Caco-2 (cell line): Measurements from ENCODE around the gene DMBX1. TPM values are rescaled to one million over a fixed set of nuclear protein-coding genes. Genes with fewer than 3 reads are reported as not detected.

Experiments
- BruUV-seq: library from RNA; stranded (reverse); fragments of 400-500 nt; replicated peaks from 2 replicates; lab custom pipeline; 2021; lab: Mats Ljungman, UMichigan
- CTCF ChIA-PET: fragments of 300-600 bp; sonication (Branson Sonifier 250); formaldehyde crosslinking; loops from one replicate; lab custom pipeline; 2022; ENCODE audit warnings: antibody characterized with exemption; lab: Charles Lee
- POLR2A ChIA-PET: fragments of 300-600 bp; sonication (Branson Sonifier 250); formaldehyde crosslinking; loops from one replicate; lab custom pipeline; 2022; ENCODE audit warnings: antibody characterized with exemption; lab: Charles Lee
- DNase-seq, 2 experiments: peaks; one replicate each; pipeline versions ENCODE4 v3.0.0 to v3.0.0-alpha.2; 2020 to 2022
- H3K27me3 ChIP-seq: replicated peaks from 2 replicates; pipeline ENCODE4 v1.6.0; 2011; ENCODE audit warnings: low read length; ENCODE audit not compliant: control insufficient read depth, insufficient read depth
- H3K36me3 ChIP-seq: 2 replicates; pipeline ENCODE4 v1.5.1; 2011; ENCODE audit warnings: low read length; ENCODE audit not compliant: control insufficient read depth, insufficient read depth
- H3K4me1 ChIP-seq: fragments of 250-450 bp; sonication (Bioruptor Pico); 2 replicates; pipeline ENCODE4 v1.5.1; 2020; ENCODE audit warnings: mild to moderate bottlenecking
- H3K4me3 ChIP-seq: 2 replicates; pipeline ENCODE4 v1.5.1; 2011; ENCODE audit warnings: low read depth, mild to moderate bottlenecking, control low read depth, low read length
- H3K9me3 ChIP-seq: fragments of 250-450 bp; sonication (Bioruptor Pico); 2 replicates; pipeline ENCODE4 v1.5.1; 2020; ENCODE audit warnings: mild to moderate bottlenecking, moderate library complexity
- H3K27ac Mint-ChIP-seq: one replicate; pipeline ENCODE4 v1.8.0; 2022; ENCODE audit warnings: mixed read lengths; ENCODE audit not compliant: unreplicated experiment
- H3K27me3 Mint-ChIP-seq: one replicate; pipeline ENCODE4 v1.8.0; 2022; ENCODE audit warnings: mixed read lengths; ENCODE audit not compliant: insufficient read depth, unreplicated experiment
- H3K36me3 Mint-ChIP-seq: one replicate; pipeline ENCODE4 v1.8.0; 2022; ENCODE audit warnings: mild to moderate bottlenecking, mixed read lengths; ENCODE audit not compliant: insufficient read depth, unreplicated experiment
- H3K4me1 Mint-ChIP-seq: one replicate; pipeline ENCODE4 v1.8.0; 2022; ENCODE audit warnings: low read depth, mixed read lengths; ENCODE audit not compliant: unreplicated experiment
- H3K4me3 Mint-ChIP-seq: one replicate; pipeline ENCODE4 v1.8.0; 2022; ENCODE audit warnings: mild to moderate bottlenecking, moderate library complexity, mixed read lengths; ENCODE audit not compliant: unreplicated experiment
- H3K9me3 Mint-ChIP-seq: one replicate; pipeline ENCODE4 v1.8.0; 2022; ENCODE audit warnings: mixed read lengths; ENCODE audit not compliant: unreplicated experiment
- CTCF ChIP-seq, 2 experiments: fragments of 200-600 bp in 1 of 2; IDR thresholded peaks; 1 replicate in 1 of 2; 2 replicates in 1 of 2; pipeline versions ENCODE4 v1.5.1 to v1.8.0; 2011 to 2022; ENCODE audit warnings: antibody characterized with exemption in 1 of 2, control low read depth in 1 of 2, inconsistent platforms in 1 of 2, low read depth in 1 of 2, low read length in 1 of 2, mild to moderate bottlenecking in 1 of 2, moderate library complexity in 1 of 2; ENCODE audit not compliant: insufficient read depth in 1 of 2, severe bottlenecking in 1 of 2, unreplicated experiment in 1 of 2
- intact Hi-C: fragments of 100-400 bp; cut with micrococcal nuclease; formaldehyde crosslinking; loops from one replicate; pipeline ENCODE4 v1.10.0; 2022; ENCODE audit not compliant: unreplicated experiment
- total RNA-seq: library from RNA; stranded (reverse); gene quantifications from 2 replicates; pipeline ENCODE4 v1.2.3, GENCODE V29; 2022

The DMBX1 gene
- total RNA-seq, 1 experiment from 2014 or later = 0.16 TPM

GRCh38 chr1:46510998-46511365, 21.3 kb downstream of the DMBX1 start:
- no TSS peak for BruUV-seq
- Histone ChIP-seq H3K36me3 (no peaks in the 10 kb centered on the region), H3K4me1 (no peaks in the 10 kb centered on the region), H3K4me3 (no peak overlapping the region), H3K27me3 (no peaks in the 10 kb centered on the region), H3K9me3 (no peaks in the 10 kb centered on the region)
- POLR2A ChIA-PET = no interaction called here
- CTCF ChIA-PET = no interaction called here
- no peaks in the 10 kb centered on the region for H3K9me3 Mint-ChIP-seq
- intact Hi-C loops = no loop called here
- no peak overlapping the region for H3K27ac Mint-ChIP-seq
- no peak for TF ChIP-seq CTCF (IDR thresholded peaks at IDR 0.05; ENCODE audit: insufficient read depth in 1 of 2, low read depth in 1 of 2, low read length in 1 of 2, severe bottlenecking in 1 of 2, unreplicated experiment in 1 of 2)
- no peaks in the 10 kb centered on the region for H3K36me3 Mint-ChIP-seq
- H3K4me1 Mint-ChIP-seq = no peaks in the 10 kb centered on the region
- H3K4me3 Mint-ChIP-seq = no peak overlapping the region
- DNase-seq = no peak
- H3K27me3 Mint-ChIP-seq = no peaks in the 10 kb centered on the region

GRCh38 chr1:46512135-46512791, 22.6 kb downstream of the DMBX1 start:
- no TSS peak for BruUV-seq
- no peaks in the 10 kb centered on the region for H3K9me3 ChIP-seq
- Mint-ChIP-seq H3K27ac (no peak overlapping the region), H3K4me3 (no peak overlapping the region), H3K36me3 (no peaks in the 10 kb centered on the region), H3K4me1 (no peaks in the 10 kb centered on the region), H3K9me3 (no peaks in the 10 kb centered on the region), H3K27me3 (no peaks in the 10 kb centered on the region)
- no peak for TF ChIP-seq CTCF (IDR thresholded peaks at IDR 0.05; ENCODE audit: insufficient read depth in 1 of 2, low read depth in 1 of 2, low read length in 1 of 2, severe bottlenecking in 1 of 2, unreplicated experiment in 1 of 2)
- H3K27me3 ChIP-seq = no peaks in the 10 kb centered on the region
- ChIA-PET POLR2A (no interaction called here), CTCF (no interaction called here)
- H3K36me3 ChIP-seq = no peaks in the 10 kb centered on the region
- H3K4me1 ChIP-seq = peaks cover 5% of the 10 kb centered on the region; the same call in 1 of the 2 replicates
- H3K4me3 ChIP-seq = no peak overlapping the region
- intact Hi-C loops = no loop called here
- no peak for DNase-seq

GRCh38 chr1:46512792-46513190, 23.2 kb downstream of the DMBX1 start:
- no peaks in the 10 kb centered on the region for H3K36me3 Mint-ChIP-seq
- Histone ChIP-seq H3K4me1 (peaks cover 7% of the 10 kb centered on the region; the same call in 1 of the 2 replicates), H3K27me3 (no peaks in the 10 kb centered on the region), H3K36me3 (no peaks in the 10 kb centered on the region), H3K9me3 (no peaks in the 10 kb centered on the region), H3K4me3 (no peak overlapping the region)
- DNase-seq = no peak
- TF ChIP-seq CTCF (IDR thresholded peaks at IDR 0.05; ENCODE audit: insufficient read depth in 1 of 2, low read depth in 1 of 2, low read length in 1 of 2, severe bottlenecking in 1 of 2, unreplicated experiment in 1 of 2) = no peak
- no peaks in the 10 kb centered on the region for H3K9me3 Mint-ChIP-seq
- no peak overlapping the region for H3K27ac Mint-ChIP-seq
- no peak overlapping the region for H3K4me3 Mint-ChIP-seq
- H3K27me3 Mint-ChIP-seq = no peaks in the 10 kb centered on the region
- BruUV-seq = no TSS peak
- intact Hi-C loops = no loop called here
- POLR2A ChIA-PET = no interaction called here
- no peaks in the 10 kb centered on the region for H3K4me1 Mint-ChIP-seq
- CTCF ChIA-PET = no interaction called here
